Uterus (tissue), 2 donors: Measurements from ENCODE around the gene EIF3D.

ENCODE experiments used
- CTCF ChIP-seq, 4 experiments: fragments of 200-600 bp in 2 of 4; fragments of 450-650 bp in 2 of 4; sonication (generic) in 2 of 4; IDR thresholded peaks; one replicate each; pipeline ENCODE4 v1.5.1; 2016 to 2019; ENCODE audit warnings: antibody characterized with exemption in 4 of 4, mild to moderate bottlenecking in 2 of 4, moderate library complexity in 1 of 4
- POLR2A ChIP-seq, 2 donors: fragments of 450-650 bp; IDR thresholded peaks; one replicate each; pipeline ENCODE4 v1.6.1; 2016; ENCODE audit warnings: antibody characterized with exemption in 2 of 2, mild to moderate bottlenecking in 1 of 2, moderate library complexity in 1 of 2

- TF ChIP-seq CTCF (IDR thresholded peaks at IDR 0.05), result no peak
- TF ChIP-seq POLR2A (IDR thresholded peaks at IDR 0.05), result no peak
Measured at GRCh38 chr22:36549033-36549432, 20.1 kb upstream of the EIF3D start.
